Thyroid gland (tissue), 4 donors: Measurements from ENCODE around the gene CPPED1. TPM values are rescaled to one million over a fixed set of nuclear protein-coding genes. Genes with fewer than 3 reads are reported as not detected.

Experiments
- DNase-seq, 2 donors: peaks; one replicate each; pipeline ENCODE4 v3.0.0-alpha.2; 2019
- H3K27ac ChIP-seq, 3 donors: fragments of 200-600 bp; sonication (generic); 1 replicate in 2 of 3; 2 replicates in 1 of 3; pipeline ENCODE4 v1.5.1; 2016 to 2019; ENCODE audit warnings: mild to moderate bottlenecking in 1 of 3, moderate library complexity in 1 of 3
- H3K27me3 ChIP-seq: fragments of 200-600 bp; sonication (generic); one replicate; pipeline ENCODE4 v1.5.1; 2019
- H3K36me3 ChIP-seq, 2 donors: fragments of 200-600 bp; sonication (generic); one replicate each; pipeline ENCODE4 v1.5.1; 2016 to 2019
- H3K4me1 ChIP-seq, 2 donors: fragments of 200-600 bp; sonication (generic); one replicate each; pipeline ENCODE4 v1.5.1; 2017 to 2019
- H3K4me3 ChIP-seq, 3 donors: fragments of 200-600 bp; sonication (generic); replicated peaks in 1 of 3; 1 replicate in 2 of 3; 2 replicates in 1 of 3; pipeline ENCODE4 v1.5.1; 2016; ENCODE audit warnings: mild to moderate bottlenecking in 1 of 3
- H3K9me3 ChIP-seq: fragments of 200-600 bp; sonication (generic); one replicate; pipeline ENCODE4 v1.5.1; 2017
- POLR2A ChIP-seq, 2 donors: fragments of 450-650 bp; IDR thresholded peaks; one replicate each; pipeline ENCODE4 v1.6.1; 2017; ENCODE audit warnings: antibody characterized with exemption in 2 of 2, mild to moderate bottlenecking in 2 of 2, moderate library complexity in 1 of 2
- WGBS, 2 donors: methylation state at CpG; one replicate each; pipeline ENCODE4 v1.1.5; 2017; 5-methylcytosine and 5-hydroxymethylcytosine counted together
- intact Hi-C: fragments of 100-400 bp; cut with DNase I; formaldehyde crosslinking; loops from one replicate; pipeline ENCODE4 v1.15.1; 2023
- total RNA-seq, 4 donors: library from RNA; depleted of rRNA; stranded (reverse); fragments of >200 nt; gene quantifications; one replicate each; pipeline ENCODE4 v1.2.3, GENCODE V29; 2016
- TF ChIP-seq, protein P1 (sequence below), 6 experiments: fragments of 200-600 bp in 3 of 6; fragments of 450-650 bp in 3 of 6; sonication (generic) in 3 of 6; IDR thresholded peaks; one replicate each; pipeline ENCODE4 v1.5.1; 2016 to 2019; ENCODE audit warnings: antibody characterized with exemption in 6 of 6, mild to moderate bottlenecking in 2 of 6, inconsistent platforms in 1 of 6, moderate library complexity in 1 of 6

The CPPED1 gene
- total RNA-seq, 4 donors from 2014 or later: 8.5 to 17.8 (median 16.8) TPM

DNA sequence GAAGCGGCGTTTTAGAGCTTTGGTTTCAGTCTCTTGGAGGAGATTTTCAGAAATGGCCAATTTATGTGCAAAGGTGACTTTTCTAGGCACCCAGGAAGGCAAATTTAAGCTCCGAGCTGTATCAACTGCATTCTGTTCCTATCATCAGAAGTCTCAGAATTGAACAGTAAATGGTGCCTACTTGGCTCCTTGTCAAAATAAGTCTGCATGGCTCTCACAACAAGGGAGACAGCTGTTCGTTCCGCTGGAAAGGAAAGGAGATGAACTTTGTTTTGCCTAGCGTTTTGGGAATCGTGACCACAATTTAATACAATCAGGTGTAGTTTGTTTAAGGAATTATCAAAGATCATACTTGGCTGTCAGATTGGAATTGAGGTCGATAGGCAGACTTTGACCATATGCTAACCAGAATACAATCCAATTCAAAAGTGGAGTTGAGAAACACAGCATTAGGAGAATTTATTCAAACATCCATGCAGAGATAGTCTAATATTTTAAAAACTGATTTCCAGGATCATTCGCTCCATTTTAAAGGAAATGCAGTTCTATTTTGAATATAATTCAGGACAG is 139.4 kb downstream of the CPPED1 start:
- no peak overlapping the region for H3K27ac ChIP-seq
- H3K27me3 ChIP-seq: no peaks in the 10 kb centered on the region
- peaks cover 3% of the 10 kb centered on the region for H3K9me3 ChIP-seq
- DNase-seq: no peak
- no peaks in the 10 kb centered on the region for H3K4me1 ChIP-seq
- intact Hi-C loops: no loop called here
- 96 to 97% methylated on average over 9 of the region's 9 CpGs for WGBS, 2 donors
- TF ChIP-seq POLR2A (IDR thresholded peaks at IDR 0.05): no peak
- TF ChIP-seq, protein P1, sequence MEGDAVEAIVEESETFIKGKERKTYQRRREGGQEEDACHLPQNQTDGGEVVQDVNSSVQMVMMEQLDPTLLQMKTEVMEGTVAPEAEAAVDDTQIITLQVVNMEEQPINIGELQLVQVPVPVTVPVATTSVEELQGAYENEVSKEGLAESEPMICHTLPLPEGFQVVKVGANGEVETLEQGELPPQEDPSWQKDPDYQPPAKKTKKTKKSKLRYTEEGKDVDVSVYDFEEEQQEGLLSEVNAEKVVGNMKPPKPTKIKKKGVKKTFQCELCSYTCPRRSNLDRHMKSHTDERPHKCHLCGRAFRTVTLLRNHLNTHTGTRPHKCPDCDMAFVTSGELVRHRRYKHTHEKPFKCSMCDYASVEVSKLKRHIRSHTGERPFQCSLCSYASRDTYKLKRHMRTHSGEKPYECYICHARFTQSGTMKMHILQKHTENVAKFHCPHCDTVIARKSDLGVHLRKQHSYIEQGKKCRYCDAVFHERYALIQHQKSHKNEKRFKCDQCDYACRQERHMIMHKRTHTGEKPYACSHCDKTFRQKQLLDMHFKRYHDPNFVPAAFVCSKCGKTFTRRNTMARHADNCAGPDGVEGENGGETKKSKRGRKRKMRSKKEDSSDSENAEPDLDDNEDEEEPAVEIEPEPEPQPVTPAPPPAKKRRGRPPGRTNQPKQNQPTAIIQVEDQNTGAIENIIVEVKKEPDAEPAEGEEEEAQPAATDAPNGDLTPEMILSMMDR (IDR thresholded peaks at IDR 0.05): no peak
- H3K36me3 ChIP-seq: peaks cover 0 to 6% of the 10 kb centered on the region in 2 donors
- H3K4me3 ChIP-seq: no peak overlapping the region

DNA sequence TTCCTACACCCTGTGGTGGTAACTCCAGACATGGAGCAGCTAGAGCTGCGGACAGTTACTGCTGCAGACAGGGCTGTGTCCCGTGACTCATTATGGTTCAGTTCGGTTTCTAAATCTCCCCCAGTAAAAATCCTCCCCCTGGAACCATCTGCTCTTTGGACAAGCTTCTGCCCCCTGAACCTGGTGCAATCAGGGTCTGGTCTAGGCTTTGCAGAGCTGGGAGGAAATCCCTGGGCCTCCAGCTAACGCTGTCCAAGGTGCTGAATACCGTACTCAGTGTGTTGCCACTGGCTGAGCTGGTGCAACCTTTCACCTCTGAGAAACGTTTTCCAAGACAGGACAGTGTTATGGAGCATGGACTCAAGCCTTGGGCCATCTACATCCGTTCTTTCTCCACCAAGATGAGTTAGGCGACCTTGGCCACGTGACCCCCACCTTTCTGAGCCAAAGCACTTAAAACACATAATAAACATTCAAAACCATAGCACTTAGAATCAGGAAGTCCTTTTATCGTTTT is 142.0 kb downstream of the CPPED1 start:
- 45 to 53% methylated on average over 10 of the region's 10 CpGs for WGBS, 2 donors
- H3K4me1 ChIP-seq: no peaks in the 10 kb centered on the region
- intact Hi-C loops: no loop called here
- DNase-seq: peak; percentile 9 to 45
- no peak for TF ChIP-seq POLR2A (IDR thresholded peaks at IDR 0.05)
- TF ChIP-seq, protein P1 (IDR thresholded peaks at IDR 0.05): no peak
- no peak overlapping the region for H3K4me3 ChIP-seq
- H3K27me3 ChIP-seq: no peaks in the 10 kb centered on the region
- H3K36me3 ChIP-seq: peaks cover 0 to 6% of the 10 kb centered on the region in 2 donors
- no peak overlapping the region for H3K27ac ChIP-seq
- H3K9me3 ChIP-seq: no peaks in the 10 kb centered on the region

DNA sequence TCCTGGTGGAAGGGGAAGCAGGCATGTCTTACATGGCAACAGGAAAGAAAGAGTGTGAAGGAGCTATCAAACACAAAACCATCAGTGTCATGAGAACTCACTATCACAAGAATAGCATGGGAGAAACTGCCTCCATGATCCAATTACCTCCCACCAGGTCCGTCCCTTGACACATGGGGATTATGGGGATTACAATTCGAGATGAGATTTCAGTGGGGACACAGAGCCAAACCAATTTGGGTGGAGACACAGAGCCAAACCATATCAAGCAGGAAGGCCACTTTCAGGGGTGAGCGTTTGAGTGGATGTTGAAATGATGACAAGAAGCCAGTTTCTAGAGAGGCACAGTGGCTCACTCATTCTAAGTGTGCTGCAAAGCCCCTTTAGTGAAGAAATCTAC is 143.8 kb downstream of the CPPED1 start:
- intact Hi-C loops: no loop called here
- 65 to 69% methylated on average over 3 of the region's 3 CpGs for WGBS, 2 donors
- TF ChIP-seq, protein P1 (IDR thresholded peaks at IDR 0.05): no peak
- no peak for TF ChIP-seq POLR2A (IDR thresholded peaks at IDR 0.05)
- no peaks in the 10 kb centered on the region for H3K4me1 ChIP-seq
- no peak overlapping the region for H3K4me3 ChIP-seq
- H3K9me3 ChIP-seq: no peaks in the 10 kb centered on the region
- H3K27me3 ChIP-seq: no peaks in the 10 kb centered on the region
- H3K27ac ChIP-seq: no peak overlapping the region
- no peak for DNase-seq
- peaks cover 0 to 6% of the 10 kb centered on the region in 2 donors for H3K36me3 ChIP-seq

DNA sequence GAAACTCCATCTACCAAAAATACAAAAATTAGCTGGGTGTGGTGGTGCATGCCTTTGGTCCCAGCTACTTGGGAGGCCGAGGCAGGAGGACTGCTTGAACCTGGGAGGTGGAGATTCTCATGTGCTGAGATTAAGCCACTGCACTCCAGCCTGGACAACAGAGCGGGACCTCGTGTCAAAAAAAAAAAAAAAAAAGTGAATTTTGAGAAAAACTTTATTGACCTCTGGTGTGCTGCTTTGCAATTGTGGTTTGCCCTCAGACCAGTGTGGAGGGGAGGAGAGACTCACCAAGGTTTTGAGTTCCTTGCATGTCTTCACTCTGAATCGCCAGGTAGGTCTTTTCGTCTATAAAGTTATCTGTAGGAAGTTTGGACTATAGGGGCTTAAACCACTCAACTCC is 145.2 kb downstream of the CPPED1 start:
- H3K9me3 ChIP-seq: no peaks in the 10 kb centered on the region
- 97 to 98% methylated on average over 5 of the region's 5 CpGs for WGBS, 2 donors
- no peaks in the 10 kb centered on the region for H3K4me1 ChIP-seq
- no peak for DNase-seq
- H3K4me3 ChIP-seq: no peak overlapping the region
- no peaks in the 10 kb centered on the region for H3K27me3 ChIP-seq
- intact Hi-C loops: no loop called here
- TF ChIP-seq, protein P1 (IDR thresholded peaks at IDR 0.05): no peak
- TF ChIP-seq POLR2A (IDR thresholded peaks at IDR 0.05): no peak
- H3K27ac ChIP-seq: no peak overlapping the region
- H3K36me3 ChIP-seq: no peaks in the 10 kb centered on the region

DNA sequence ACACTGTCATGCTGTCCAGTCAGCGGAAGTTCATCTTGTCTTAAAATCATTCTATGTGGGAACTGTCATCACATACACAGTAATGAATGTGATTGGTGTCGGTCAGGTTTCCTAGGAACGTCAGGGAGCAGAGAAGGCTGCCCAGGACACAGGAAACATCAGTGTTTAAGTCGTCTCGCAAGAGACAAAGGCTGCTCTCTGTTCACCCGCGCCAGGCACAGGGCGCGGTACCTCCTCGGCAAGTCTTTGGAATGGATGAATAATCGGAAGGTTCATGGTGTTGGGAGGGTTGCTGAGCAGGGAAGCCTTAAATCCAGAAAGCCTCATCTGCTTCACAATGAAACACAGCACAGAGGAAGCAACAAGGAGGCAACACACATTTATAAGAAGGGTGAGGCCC is 148.2 kb downstream of the CPPED1 start:
- Histone ChIP-seq H3K4me3 (no peak overlapping the region), H3K27ac (no peak overlapping the region), H3K4me1 (no peaks in the 10 kb centered on the region), H3K36me3 (no peaks in the 10 kb centered on the region), H3K9me3 (no peaks in the 10 kb centered on the region), H3K27me3 (no peaks in the 10 kb centered on the region)
- 80 to 87% methylated on average over 11 of the region's 11 CpGs for WGBS, 2 donors
- intact Hi-C loops: no loop called here
- TF ChIP-seq POLR2A (IDR thresholded peaks at IDR 0.05): no peak
- TF ChIP-seq, protein P1 (IDR thresholded peaks at IDR 0.05): no peak
- DNase-seq: no peak
